ENCODE data around the gene HSPBP1.
"Not testable (repeated sequence)": the region's sequence is repeated elsewhere in the genome, so short reads cannot be mapped to it uniquely, and the experiment has no call there.

HSPBP1 gene, protein sequence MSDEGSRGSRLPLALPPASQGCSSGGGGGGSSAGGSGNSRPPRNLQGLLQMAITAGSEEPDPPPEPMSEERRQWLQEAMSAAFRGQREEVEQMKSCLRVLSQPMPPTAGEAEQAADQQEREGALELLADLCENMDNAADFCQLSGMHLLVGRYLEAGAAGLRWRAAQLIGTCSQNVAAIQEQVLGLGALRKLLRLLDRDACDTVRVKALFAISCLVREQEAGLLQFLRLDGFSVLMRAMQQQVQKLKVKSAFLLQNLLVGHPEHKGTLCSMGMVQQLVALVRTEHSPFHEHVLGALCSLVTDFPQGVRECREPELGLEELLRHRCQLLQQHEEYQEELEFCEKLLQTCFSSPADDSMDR

GRCh38 chr19:55279770-55280643, at the start of gene HSPBP1:
TSS of gene HSPBP1 (minus strand) at chr19:55280110. CDS start at chr19:55279608, 502 bp downstream.
- DNase-seq, result peak; percentile 96 to 98 (median 98)

GRCh38 chr19:55328774-55329318, 48.9 kb upstream of the HSPBP1 start:
- not testable (repeated sequence) for DNase-seq

GRCh38 chr19:55325172-55325571, 45.3 kb upstream of the HSPBP1 start, which contains the start of gene TMEM150B:
TSS of gene TMEM150B (minus strand) at chr19:55325341. CDS start at chr19:55321036, 4,305 bp downstream.
- no peak for DNase-seq

- DNase-seq, result no peak
Observed at GRCh38 chr19:55324662-55325061, 44.8 kb upstream of the HSPBP1 start.

GRCh38 chr19:55322204-55322885, 42.4 kb upstream of the HSPBP1 start:
- no peak for DNase-seq

DNA sequence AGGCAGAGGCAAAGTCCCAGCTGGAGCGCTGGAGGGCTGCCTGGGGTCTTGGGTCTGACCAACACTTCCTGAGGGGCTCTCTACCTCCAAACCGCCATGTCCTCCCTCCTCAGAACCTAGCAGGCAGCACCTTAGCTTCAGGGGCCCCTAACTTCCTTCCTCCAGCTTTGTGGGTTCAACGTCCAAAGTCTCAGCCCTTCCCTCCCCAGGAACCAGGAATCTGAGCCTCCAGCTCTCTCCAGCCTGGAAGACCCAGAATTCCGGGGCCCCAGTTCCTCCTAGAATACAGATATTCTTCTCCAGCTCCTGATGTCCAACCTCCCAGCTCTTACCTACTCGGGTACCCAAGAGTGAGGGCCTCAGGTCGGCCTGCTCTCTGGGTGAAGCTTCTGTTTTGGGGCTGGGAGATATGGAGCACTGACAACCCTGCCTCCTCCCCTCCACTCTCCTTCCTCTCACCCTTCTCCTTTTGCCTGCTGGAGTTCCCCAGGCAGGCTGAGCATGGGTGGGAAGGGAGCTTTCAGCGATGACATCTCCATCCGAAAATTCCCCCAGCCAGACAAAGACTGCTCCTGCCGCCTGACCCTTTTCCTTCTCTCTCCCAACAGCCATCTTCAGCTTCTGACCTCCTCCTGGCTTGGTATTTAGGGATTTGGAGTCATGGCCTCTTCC, 41.7 kb upstream of the HSPBP1 start:
- no peak for DNase-seq

DNA sequence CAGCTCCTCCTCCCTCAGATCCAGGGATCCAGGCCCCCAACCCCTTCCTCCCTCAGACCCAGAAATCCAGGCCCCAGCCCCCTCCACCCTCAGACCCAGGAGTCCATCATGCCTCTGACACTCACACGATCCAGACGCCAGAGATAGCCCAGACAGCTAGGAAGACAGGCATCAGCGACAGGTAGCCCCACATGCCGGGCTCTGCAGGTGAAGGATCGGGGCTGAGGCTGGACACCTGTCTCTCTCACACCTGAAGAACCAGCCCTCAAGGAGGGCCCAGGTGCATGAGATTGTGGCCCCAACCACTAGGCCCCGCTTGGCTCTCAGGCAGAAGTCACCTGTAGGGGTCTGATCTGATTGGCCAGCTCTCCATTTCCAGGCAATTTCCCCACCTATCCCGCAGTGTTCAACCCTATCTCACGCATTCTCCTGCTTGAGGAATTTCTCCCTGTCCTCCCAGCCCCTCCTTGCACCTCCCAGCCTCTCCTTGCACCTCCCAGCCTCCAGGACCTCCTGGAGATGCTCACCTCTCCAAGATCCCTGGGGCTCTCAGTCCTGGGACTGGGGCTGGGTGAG, 41.0 kb upstream of the HSPBP1 start:
- no peak for DNase-seq

DNA sequence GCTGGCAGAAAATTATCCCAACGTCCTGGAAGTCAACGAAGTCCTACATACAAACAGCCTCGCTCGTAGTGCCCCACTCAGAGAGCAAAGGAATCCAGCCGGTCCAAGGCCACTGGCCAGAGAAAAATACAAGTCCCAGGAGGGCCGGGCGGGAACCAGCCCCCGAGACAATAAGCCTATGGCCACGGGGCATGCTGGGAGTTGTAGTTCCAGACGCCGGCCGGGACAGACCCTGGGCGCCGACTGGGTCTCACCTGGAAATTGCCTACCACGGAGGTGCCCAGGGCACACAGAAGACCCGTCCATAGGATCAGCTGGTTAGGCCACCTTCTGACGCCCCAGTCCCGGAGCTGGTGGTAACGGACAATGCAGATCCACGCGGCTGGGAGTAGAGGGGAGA, 39.9 kb upstream of the HSPBP1 start:
- peak in 1 of 3 experiments; percentile 33 for DNase-seq

DNA sequence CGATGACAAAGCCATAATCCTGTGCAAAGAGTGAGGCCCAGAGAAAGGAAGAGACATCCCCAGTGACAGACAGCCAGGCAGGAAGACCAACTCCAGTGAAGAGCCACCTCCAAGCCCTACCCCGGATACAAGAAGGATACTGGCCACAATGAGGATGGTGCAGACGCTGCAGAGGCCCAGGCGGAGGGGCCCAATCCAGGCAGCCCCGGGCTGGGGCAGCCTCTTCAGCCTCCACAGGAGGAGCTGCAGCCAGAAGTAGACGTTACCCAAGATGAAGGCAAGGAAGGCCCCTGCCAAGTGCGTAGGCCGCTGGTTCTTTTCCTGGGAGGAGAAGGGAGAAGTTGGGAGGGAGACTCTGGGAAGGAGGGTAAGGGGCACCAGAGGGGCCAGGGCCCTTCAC, 36.7 kb upstream of the HSPBP1 start:
- no peak for DNase-seq

DNA sequence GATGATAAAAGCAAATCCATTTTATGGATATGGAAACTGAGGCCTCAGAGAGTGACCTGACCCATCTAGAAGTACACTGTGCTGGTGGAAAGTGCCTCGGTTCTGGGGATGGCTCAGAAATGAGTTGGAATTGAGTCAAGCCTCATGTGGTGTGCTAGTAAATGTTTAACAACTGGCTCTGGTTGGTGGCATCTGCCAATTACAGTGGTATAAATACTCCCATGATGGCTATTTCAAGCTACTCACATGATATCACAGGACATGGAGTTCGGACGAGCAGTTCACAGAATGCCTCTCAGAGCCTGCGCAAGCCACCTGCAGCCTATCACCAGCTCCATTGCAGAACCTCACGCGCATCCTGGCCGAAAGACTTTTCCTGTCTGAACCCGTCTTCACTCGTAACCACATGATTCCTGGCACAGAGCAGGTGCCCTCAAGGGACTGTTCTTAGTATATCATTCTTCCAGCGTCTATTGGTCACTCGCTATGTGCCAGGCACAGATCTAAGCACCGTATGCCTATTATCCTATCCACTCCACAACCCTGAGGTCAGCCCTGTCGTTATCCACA, 36.1 kb upstream of the HSPBP1 start:
- DNase-seq, result no peak

- no peak for DNase-seq
Observed at GRCh38 chr19:55314396-55314795, 34.5 kb upstream of the HSPBP1 start.

DNA sequence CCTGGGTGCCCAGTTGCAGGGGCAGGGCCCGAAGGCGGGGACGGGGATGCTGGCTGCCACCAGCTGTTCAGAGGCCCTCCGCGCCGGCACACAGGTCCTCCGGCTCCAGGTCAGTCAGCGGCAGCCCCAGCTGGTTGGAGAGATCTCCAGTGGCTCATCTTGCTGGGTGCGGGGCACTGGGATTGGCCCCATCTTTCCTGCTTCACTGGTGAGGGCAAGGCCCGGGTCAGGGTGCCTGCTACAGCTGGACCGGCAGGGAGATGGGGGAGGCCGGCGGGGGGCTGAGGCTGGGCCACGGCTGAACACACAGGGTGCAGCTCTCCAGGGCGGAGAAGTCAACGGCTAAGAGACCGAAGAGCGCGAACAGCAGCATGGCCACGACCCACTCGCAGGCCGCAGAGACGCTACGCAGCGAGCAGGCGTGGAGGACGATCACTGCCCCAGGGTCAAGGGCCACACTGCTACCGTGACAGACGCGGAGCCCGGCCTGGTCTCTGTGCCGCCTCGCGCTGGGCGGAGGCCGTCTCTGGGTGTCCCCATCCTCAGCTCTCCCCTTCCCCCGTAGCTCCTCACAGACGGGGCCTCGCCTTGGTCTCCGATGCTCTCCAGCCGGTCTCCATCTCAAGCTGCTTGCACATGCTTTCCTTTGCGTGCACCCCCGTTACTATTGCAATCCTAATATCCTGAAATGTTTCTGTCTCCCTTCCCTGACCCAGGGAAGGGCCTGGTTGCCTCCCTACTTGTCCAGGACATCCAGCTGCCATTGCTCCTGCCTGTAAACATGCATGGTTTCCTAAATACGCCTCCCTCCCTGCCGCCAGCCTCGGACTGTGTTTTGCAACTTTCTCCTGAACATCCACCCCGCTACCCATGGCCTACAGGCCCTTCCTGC, 33.0 kb upstream of the HSPBP1 start:
- DNase-seq, result no peak

GRCh38 chr19:55311797-55312196, 31.9 kb upstream of the HSPBP1 start:
- DNase-seq, result no peak

- DNase-seq, result no peak
Observed at GRCh38 chr19:55311397-55311796, 31.5 kb upstream of the HSPBP1 start.

- DNase-seq, result no peak
Observed at GRCh38 chr19:55310498-55310897, 30.6 kb upstream of the HSPBP1 start.

GRCh38 chr19:55309448-55309847, 29.5 kb upstream of the HSPBP1 start:
- DNase-seq, result no peak

DNA sequence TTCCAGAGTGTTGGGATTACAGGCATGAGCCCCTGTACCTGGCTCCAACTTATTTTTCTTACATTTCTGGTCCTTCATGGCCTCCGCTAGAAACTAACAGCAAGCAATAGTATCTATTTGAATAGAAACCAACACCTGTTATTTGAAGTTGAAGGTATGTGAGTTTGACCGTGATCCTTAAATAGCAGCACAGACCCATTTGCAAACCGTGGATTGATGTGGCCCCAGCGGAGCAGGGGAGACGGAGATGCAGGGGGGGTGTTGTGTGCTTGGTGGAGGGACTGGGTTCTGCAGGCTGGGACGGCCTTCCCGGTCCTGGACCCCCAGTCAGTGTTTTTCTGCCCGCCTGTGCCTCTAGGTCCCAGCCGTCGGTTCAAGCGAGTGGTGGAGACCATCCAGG, 28.4 kb upstream of the HSPBP1 start:
- DNase-seq, result no peak

DNA sequence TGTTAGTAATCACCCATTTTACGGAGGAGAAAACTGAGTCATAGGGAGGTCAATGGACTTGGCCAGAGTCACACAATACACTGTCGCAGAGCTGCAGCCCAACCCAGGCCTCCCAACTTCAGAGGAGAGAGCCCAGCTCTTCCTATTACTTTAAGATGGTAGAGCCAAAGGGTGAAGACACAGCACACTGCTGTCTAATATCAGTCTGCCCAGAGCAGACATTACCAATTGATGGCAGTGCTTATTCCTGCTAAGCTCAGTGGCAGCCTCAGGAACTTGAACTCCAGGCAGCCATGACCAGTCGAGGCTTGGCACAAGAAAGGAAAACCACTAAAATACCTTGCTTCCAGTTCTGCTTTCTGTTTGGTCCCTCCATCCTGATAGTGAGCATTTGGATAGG, 26.8 kb upstream of the HSPBP1 start:
- no peak for DNase-seq

DNA sequence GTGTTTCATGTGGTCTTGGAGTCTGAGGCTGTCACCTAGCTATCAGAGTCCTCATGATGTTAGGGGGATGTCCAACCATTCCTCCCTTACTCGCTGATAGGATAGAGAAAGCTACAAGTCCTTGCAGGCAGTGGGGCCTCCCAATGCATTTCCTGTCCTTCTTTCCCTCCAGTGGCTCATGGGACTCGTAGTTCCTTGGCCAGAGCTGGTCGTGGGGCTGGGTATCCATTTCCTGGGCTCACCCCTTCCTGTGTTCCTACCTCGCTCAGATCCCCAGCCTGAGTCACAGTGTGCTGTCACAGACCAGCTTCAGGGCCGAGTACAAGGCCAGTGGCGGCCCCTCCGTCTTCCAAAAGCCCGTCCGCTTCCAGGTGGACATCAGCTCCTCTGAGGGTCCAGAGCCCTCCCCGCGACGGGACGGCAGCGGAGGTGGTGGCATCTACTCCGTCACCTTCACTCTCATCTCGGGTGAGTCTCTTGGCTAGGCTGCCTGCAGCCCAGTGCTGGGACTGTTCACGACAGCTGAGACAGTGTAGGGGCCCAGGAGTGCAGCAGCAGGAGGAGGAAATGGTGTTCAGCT, 26.2 kb upstream of the HSPBP1 start:
- no peak for DNase-seq

DNA sequence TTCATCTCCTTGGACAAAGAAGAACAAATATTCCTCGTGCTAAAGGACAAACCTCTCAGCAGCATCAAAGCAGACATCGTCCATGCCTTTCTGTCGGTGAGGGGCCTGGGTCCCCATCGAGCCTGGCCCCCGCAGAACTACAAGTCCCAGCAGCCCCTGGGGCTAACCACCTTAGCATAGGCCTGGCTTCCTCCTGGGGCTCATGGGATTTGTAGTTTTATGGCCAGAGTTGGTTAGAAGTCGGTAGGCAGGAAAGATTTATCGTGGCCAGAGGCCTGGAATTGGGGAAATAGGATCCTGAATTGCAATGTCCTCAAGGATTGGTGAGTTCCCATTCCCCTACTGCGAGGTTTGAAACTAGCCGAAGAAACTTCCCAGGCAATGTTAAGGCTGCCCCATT, 25.6 kb upstream of the HSPBP1 start:
- DNase-seq, result peak; percentile 16 to 42 (median 34)
